ENCODE measurements around the gene OVCA2.

OVCA2 gene

DNA sequence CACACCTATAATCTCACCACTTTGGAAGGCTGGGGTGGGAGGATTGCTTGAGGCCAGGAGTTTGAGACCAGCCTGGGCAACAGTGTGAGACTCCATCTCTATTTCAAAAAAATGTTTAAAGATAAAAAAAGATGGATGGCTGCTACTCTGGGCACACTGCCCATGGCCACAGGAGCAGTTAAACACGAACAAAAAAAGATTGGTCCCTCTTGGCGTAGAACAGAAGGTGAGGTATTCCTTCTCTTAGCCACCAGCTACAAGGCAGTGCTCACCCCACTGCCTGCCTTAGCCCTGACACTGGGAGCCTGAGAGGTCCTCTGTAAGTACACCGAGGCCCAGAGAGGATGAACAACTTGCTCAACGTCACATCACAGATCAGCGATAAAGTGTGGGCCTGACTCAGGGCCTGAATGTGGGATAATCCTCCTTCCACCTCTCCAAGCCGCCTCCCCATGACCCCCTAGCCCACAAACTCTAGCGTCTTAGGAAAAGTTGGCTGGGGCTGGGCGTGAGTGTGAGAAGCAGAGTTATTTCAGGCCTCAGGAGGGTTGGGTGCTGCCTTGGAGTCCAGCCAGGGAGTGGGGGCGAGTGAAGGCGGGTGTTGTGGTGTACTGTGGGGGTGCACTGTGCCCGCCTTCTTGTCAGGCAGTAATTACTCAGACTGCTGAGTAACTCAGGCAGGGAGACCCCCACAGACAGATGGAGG is 14.1 kb upstream of the OVCA2 start:
- H3K27me3 ChIP-seq = peaks cover 0 to 69% of the 10 kb centered on the region in 2 donors

DNA sequence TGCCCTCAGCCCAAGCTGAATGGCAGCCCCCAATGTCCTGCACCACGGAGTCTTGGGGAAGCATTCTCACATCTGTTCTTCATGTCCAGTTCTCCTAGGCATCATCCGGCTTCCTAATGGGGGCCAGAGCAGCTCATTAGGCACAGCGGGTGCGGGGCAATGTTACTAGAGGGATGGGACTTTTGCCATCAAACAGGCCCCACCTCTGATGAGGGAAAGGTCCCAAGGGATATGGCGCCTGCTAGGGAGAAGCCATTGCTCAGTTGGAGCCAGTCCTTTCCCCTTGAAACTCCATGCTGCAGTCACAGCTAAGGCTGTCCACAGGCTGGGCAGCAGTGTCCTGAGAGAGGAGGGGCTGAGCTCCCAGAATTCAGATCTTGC is 13.6 kb upstream of the OVCA2 start:
- Histone ChIP-seq H3K4me3 (no peak overlapping the region), H3K27me3 (peaks cover 0 to 63% of the 10 kb centered on the region in 2 donors), H3K36me3 (peaks cover 0 to under 1% (median under 1%) of the 10 kb centered on the region in 3 donors), H3K27ac (no peak overlapping the region), H3K9me3 (no peaks in the 10 kb centered on the region), H3K4me1 (peaks cover 0 to 58% (median 49%) of the 10 kb centered on the region in 4 donors)
- intact Hi-C loops (cut with DNase I; ENCODE audit: low total_unique reads) = loop anchor here (5.0 kb wide), 1 partner anchor 116 kb away; no protein-coding TSS in a partner anchor
- DNase-seq = no peak
- TF ChIP-seq, protein P1, sequence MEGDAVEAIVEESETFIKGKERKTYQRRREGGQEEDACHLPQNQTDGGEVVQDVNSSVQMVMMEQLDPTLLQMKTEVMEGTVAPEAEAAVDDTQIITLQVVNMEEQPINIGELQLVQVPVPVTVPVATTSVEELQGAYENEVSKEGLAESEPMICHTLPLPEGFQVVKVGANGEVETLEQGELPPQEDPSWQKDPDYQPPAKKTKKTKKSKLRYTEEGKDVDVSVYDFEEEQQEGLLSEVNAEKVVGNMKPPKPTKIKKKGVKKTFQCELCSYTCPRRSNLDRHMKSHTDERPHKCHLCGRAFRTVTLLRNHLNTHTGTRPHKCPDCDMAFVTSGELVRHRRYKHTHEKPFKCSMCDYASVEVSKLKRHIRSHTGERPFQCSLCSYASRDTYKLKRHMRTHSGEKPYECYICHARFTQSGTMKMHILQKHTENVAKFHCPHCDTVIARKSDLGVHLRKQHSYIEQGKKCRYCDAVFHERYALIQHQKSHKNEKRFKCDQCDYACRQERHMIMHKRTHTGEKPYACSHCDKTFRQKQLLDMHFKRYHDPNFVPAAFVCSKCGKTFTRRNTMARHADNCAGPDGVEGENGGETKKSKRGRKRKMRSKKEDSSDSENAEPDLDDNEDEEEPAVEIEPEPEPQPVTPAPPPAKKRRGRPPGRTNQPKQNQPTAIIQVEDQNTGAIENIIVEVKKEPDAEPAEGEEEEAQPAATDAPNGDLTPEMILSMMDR (IDR thresholded peaks at IDR 0.05) = no peak

More for the DNA sequence above, 14.1 kb upstream of the OVCA2 start:
- Histone ChIP-seq H3K4me1 (peaks cover 0 to 61% (median 49%) of the 10 kb centered on the region in 4 donors), H3K4me3 (no peak overlapping the region), H3K9me3 (no peaks in the 10 kb centered on the region), H3K27ac (no peak overlapping the region), H3K36me3 (no peaks in the 10 kb centered on the region)
- intact Hi-C loops (cut with DNase I; ENCODE audit: low total_unique reads) = loop anchor here (5.0 kb wide), 1 partner anchor 115 kb away; no protein-coding TSS in a partner anchor
- DNase-seq = no peak
- TF ChIP-seq, protein P1 (IDR thresholded peaks at IDR 0.05) = no peak

DNA sequence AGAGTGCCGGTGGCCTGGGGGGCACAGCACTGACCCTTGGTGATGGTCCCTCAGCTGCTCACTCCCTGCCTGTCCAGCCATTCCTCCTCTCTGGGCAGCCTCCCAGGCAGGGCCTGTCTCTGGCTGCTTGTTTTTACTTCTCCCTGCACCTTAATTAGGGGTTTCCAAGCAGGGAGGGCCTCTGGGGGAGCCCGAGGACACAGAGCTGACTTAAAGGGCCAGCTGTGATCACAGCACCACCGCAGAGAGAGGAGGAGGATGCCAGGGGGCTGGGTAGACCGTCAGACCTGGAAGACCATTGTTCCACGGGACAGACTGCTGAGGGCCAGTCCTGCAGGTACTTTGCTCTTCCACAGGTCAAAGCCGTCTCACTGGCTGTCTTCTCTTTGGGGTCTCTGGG is 13.1 kb upstream of the OVCA2 start:
- intact Hi-C loops (cut with DNase I; ENCODE audit: low total_unique reads) = loop anchor here (5.0 kb wide), 1 partner anchor 116 kb away; no protein-coding TSS in a partner anchor
- H3K27me3 ChIP-seq = peaks cover 0 to 58% of the 10 kb centered on the region in 2 donors
- H3K36me3 ChIP-seq = peaks cover 0 to 6% (median 6%) of the 10 kb centered on the region in 3 donors

DNA sequence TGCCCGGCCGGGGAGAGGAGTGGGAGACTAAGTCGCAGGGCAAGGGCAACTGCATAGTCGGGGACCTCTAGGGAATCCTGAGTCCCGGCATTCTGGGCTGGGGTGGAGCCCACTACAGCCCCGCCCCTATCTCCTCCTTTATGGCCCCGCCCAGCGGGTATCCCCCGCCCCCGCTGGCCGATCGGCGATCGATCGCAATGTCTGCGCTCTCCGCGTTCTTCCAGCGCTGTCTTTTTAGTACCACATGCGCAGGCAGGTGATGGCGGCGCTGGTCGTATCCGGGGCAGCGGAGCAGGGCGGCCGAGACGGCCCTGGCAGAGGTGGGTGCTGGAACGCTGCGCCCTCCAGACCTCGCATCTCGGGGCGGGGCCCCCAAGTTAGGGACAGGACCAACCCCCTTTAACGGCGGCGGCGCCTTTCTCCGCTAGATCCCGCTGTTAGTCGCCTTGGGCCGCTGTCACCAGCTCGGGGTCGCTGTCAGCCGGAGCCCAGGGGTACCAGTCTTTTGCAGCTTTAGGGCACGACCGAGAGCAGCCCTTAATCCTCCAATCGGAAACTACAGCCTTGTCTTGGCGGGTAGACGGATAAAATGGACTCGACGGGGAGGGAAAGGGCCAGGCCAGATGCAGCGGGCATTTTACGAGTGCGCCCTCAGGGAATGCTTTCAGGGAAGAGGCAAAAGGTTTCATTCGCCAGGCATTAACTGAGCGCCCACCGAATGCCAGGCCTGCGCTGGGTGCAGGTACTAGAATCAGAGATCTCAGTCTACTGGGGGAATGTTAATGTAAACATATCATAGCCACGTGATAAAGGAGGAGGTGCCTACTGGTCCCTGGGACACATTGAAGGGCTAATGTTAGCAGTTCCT is 11.7 kb upstream of the OVCA2 start, which contains the start of gene DPH1:
TSS of gene DPH1 (plus strand) at position 243 of the 868 bp plus-strand sequence. CDS start at position 260, 17 bp downstream.
- TF ChIP-seq, protein P1 (IDR thresholded peaks at IDR 0.05) = no peak
- Histone ChIP-seq H3K27me3 (peaks cover 0 to 44% of the 10 kb centered on the region in 2 donors), H3K9me3 (no peaks in the 10 kb centered on the region), H3K27ac (peak within 1 kb of the TSS; percentile 72 to 77), H3K36me3 (peaks cover 0 to 16% (median 10%) of the 10 kb centered on the region in 3 donors), H3K4me3 (peak within 1 kb of the TSS; percentile 87 to 96), H3K4me1 (peaks cover 0 to 40% (median 30%) of the 10 kb centered on the region in 4 donors)
- peak; percentile 86 to 92 for DNase-seq
- intact Hi-C loops (cut with DNase I; ENCODE audit: low total_unique reads) = loop anchor here (5.0 to 10.0 kb wide), 3 partner anchors 118 to 375 kb away; partner anchors contain the start of gene TLCD2

More for the DNA sequence above, 13.1 kb upstream of the OVCA2 start:
- no peak overlapping the region for H3K27ac ChIP-seq
- H3K4me1 ChIP-seq = peaks cover 0 to 54% (median 44%) of the 10 kb centered on the region in 4 donors
- DNase-seq = no peak
- no peaks in the 10 kb centered on the region for H3K9me3 ChIP-seq
- TF ChIP-seq, protein P1 (IDR thresholded peaks at IDR 0.05) = no peak
- no peak overlapping the region for H3K4me3 ChIP-seq

DNA sequence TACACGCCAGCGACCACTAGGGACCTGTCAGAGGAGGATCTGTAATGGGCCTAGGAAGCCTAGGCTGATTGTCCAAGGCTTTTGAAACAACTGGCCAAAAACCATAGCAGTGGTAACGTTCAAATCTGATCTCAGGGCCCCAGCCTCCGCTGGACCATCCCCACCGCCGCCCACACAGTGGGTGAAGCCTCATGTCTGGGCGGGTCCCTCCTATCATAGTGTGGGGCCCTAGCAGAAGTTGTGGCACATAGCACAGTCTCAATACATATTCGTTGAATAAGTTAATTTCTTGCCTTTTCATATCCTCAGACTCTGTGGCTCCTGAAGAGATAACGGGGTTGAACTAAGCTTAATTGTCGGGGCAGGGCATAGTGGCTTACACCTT is 11.1 kb upstream of the OVCA2 start:
- peaks cover 0 to 38% of the 10 kb centered on the region in 2 donors for H3K27me3 ChIP-seq
- TF ChIP-seq, protein P1 (IDR thresholded peaks at IDR 0.05) = peak; percentile 37 to 42
- intact Hi-C loops (cut with DNase I; ENCODE audit: low total_unique reads) = loop anchor here (10.0 kb wide), 2 partner anchors 316 to 376 kb away; partner anchors contain the start of gene TLCD2
- no peak for DNase-seq
- peaks cover 2 to 22% (median 14%) of the 10 kb centered on the region in 3 donors for H3K36me3 ChIP-seq
- H3K4me1 ChIP-seq = peaks cover 0 to 33% (median 24%) of the 10 kb centered on the region in 4 donors
- H3K9me3 ChIP-seq = no peaks in the 10 kb centered on the region
- peak overlapping the region; percentile 20 to 72 for H3K27ac ChIP-seq
- H3K4me3 ChIP-seq = peak overlapping the region; percentile 87 to 96
